NB4 (cell line): ENCODE data around the gene ADGRB3.

Source experiments
- POLR2A ChIP-seq: IDR thresholded peaks from 2 replicates; pipeline ENCODE4 v1.6.1; 2011; ENCODE audit warnings: mild to moderate bottlenecking; ENCODE audit not compliant: insufficient read length; ENCODE audit errors: extremely low read depth
- TF ChIP-seq, protein P1 (sequence below): IDR thresholded peaks from one replicate; pipeline ENCODE4 v1.5.1; 2012; ENCODE audit warnings: low read depth, low read length
- TF ChIP-seq, protein P2 (sequence below): IDR thresholded peaks from 2 replicates; pipeline ENCODE4 v1.6.1; 2011; ENCODE audit warnings: low read depth, low read length

DNA sequence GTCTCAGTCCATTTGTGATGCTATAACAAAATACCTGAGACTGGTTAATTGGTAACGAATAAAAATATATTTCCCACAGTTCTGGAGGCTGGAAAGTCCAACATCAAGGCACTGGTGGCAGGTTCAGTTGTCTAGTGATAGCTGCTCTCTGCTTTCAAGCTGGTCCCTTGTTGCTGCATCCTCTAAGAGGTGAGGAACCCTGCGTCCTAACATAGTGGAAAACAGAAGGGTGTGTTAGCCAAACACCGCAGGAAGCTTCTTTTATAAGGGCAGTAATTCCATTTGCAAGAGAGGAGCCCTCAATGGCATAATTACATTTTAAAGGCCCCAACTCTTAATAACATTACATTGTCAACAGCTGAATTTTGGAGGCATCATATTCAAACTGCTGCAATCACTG, 372.7 kb downstream of the ADGRB3 start:
- TF ChIP-seq, protein P1, sequence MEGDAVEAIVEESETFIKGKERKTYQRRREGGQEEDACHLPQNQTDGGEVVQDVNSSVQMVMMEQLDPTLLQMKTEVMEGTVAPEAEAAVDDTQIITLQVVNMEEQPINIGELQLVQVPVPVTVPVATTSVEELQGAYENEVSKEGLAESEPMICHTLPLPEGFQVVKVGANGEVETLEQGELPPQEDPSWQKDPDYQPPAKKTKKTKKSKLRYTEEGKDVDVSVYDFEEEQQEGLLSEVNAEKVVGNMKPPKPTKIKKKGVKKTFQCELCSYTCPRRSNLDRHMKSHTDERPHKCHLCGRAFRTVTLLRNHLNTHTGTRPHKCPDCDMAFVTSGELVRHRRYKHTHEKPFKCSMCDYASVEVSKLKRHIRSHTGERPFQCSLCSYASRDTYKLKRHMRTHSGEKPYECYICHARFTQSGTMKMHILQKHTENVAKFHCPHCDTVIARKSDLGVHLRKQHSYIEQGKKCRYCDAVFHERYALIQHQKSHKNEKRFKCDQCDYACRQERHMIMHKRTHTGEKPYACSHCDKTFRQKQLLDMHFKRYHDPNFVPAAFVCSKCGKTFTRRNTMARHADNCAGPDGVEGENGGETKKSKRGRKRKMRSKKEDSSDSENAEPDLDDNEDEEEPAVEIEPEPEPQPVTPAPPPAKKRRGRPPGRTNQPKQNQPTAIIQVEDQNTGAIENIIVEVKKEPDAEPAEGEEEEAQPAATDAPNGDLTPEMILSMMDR: no peak
- TF ChIP-seq POLR2A: no peak
- TF ChIP-seq, protein P2, sequence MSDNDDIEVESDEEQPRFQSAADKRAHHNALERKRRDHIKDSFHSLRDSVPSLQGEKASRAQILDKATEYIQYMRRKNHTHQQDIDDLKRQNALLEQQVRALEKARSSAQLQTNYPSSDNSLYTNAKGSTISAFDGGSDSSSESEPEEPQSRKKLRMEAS: no peak
